ENCODE measurements around the gene KIF17.

KIF17 gene

GRCh38 chr1:20732071-20732587 lies 14.3 kb upstream of the KIF17 start:
- Histone ChIP-seq H3K4me1 (ENCODE audit: insufficient read depth, low read length) (peaks cover 26% of the 10 kb centered on the region), H3K36me3 (ENCODE audit: insufficient read depth, low read length) (no peaks in the 10 kb centered on the region), H3K27me3 (ENCODE audit: insufficient read depth, low read length) (no peaks in the 10 kb centered on the region), H2AFZ (ENCODE audit: low read depth, low read length) (peak overlapping the region; percentile 6), H3K4me3 (ENCODE audit: low read length) (peak overlapping the region; percentile 47), H3K9me3 (ENCODE audit: low read length) (no peaks in the 10 kb centered on the region)

GRCh38 chr1:20731057-20731991 lies 13.5 kb upstream of the KIF17 start:
- peak overlapping the region; percentile 47 for H3K4me3 ChIP-seq (ENCODE audit: low read length)
- H3K36me3 ChIP-seq (ENCODE audit: insufficient read depth, low read length), result no peaks in the 10 kb centered on the region
- no peaks in the 10 kb centered on the region for H3K27me3 ChIP-seq (ENCODE audit: insufficient read depth, low read length)
- peaks cover 26% of the 10 kb centered on the region for H3K4me1 ChIP-seq (ENCODE audit: insufficient read depth, low read length)
- H3K9me3 ChIP-seq (ENCODE audit: low read length), result no peaks in the 10 kb centered on the region
- peak overlapping the region; percentile 6 for H2AFZ ChIP-seq (ENCODE audit: low read depth, low read length)

GRCh38 chr1:20730690-20731056 lies 12.9 kb upstream of the KIF17 start:
- H3K27me3 ChIP-seq (ENCODE audit: insufficient read depth, low read length), result no peaks in the 10 kb centered on the region
- H3K4me1 ChIP-seq (ENCODE audit: insufficient read depth, low read length), result peaks cover 26% of the 10 kb centered on the region
- no peaks in the 10 kb centered on the region for H3K9me3 ChIP-seq (ENCODE audit: low read length)
- no peaks in the 10 kb centered on the region for H3K36me3 ChIP-seq (ENCODE audit: insufficient read depth, low read length)
- no peak overlapping the region for H3K4me3 ChIP-seq (ENCODE audit: low read length)
- no peak overlapping the region for H2AFZ ChIP-seq (ENCODE audit: low read depth, low read length)

DNA sequence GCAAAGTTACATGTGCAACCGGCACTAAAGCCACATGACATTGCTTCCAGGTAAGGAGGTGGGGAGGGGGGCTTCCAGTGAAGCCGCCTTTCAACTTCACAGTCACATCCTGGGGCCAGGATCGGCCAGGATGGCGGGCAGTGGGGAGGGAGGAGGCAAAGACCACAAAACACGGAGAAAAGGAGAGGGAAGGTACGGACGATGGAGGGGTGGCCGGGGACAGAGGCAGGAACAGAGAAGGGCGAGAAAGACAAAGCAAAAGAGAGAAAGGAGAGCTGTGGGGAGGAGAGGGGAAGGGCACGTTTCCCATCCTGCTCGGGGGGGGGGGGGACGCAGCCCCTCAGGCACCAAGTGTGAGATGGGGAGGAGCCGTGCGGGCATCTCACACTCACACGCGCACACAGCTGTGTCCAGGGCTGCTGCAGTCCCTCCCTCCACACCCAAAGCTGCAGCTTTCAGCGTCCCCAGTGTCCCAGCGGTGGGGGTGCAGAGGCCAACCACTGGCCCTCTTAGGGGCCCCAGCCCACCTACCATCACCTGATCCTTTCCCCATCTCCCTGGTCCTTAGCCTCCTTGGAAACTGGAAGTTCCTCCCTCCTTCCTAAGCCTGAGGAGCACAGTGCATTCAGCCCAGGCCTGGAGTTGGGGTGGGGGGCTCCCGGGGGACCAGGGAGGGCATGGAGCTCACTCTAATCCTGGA lies 12.3 kb upstream of the KIF17 start:
- Histone ChIP-seq H3K9me3 (ENCODE audit: low read length) (no peaks in the 10 kb centered on the region), H2AFZ (ENCODE audit: low read depth, low read length) (no peak overlapping the region), H3K27me3 (ENCODE audit: insufficient read depth, low read length) (no peaks in the 10 kb centered on the region), H3K4me1 (ENCODE audit: insufficient read depth, low read length) (peaks cover 26% of the 10 kb centered on the region), H3K36me3 (ENCODE audit: insufficient read depth, low read length) (no peaks in the 10 kb centered on the region), H3K4me3 (ENCODE audit: low read length) (no peak overlapping the region)

DNA sequence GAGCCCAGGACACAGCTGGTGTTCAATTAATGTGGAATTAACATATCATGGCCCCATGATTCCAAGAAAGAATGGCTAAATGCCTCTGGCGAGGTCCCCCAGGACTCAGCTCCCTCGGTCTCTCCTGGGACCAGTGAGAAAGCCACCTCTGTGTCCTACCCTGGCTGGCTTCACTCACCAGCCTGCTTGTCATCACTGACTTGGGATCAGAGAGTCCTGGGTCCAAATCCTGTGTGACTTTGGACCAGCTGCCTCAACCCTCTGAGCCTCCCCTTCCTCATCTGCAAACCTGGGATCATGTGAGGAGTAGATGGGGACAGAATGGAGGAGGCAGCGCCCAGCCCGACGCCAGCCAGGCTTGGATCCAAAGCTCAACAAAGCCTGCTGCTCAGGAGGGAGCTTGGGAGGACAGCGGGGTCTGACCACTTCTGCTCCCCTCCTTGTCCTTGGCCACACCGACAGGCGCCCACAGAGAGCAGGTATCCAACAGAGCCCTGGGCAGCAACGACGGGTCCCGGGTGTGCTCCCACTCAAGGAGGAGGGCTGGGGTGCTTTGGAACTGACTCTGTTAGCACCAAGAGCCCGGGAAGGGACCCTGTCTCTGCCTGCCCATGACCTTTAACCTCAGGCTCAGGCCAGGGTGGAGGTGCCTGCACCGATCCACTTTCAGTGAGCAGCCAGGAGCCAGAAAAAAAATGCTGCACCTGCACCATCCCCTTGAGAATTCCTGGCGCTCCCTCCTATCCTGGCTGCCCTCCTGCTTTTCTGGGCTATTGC lies 11.5 kb upstream of the KIF17 start:
- no peak overlapping the region for H2AFZ ChIP-seq (ENCODE audit: low read depth, low read length)
- H3K4me3 ChIP-seq (ENCODE audit: low read length), result no peak overlapping the region
- no peaks in the 10 kb centered on the region for H3K27me3 ChIP-seq (ENCODE audit: insufficient read depth, low read length)
- H3K4me1 ChIP-seq (ENCODE audit: insufficient read depth, low read length), result peaks cover 26% of the 10 kb centered on the region
- no peaks in the 10 kb centered on the region for H3K36me3 ChIP-seq (ENCODE audit: insufficient read depth, low read length)
- no peaks in the 10 kb centered on the region for H3K9me3 ChIP-seq (ENCODE audit: low read length)

DNA sequence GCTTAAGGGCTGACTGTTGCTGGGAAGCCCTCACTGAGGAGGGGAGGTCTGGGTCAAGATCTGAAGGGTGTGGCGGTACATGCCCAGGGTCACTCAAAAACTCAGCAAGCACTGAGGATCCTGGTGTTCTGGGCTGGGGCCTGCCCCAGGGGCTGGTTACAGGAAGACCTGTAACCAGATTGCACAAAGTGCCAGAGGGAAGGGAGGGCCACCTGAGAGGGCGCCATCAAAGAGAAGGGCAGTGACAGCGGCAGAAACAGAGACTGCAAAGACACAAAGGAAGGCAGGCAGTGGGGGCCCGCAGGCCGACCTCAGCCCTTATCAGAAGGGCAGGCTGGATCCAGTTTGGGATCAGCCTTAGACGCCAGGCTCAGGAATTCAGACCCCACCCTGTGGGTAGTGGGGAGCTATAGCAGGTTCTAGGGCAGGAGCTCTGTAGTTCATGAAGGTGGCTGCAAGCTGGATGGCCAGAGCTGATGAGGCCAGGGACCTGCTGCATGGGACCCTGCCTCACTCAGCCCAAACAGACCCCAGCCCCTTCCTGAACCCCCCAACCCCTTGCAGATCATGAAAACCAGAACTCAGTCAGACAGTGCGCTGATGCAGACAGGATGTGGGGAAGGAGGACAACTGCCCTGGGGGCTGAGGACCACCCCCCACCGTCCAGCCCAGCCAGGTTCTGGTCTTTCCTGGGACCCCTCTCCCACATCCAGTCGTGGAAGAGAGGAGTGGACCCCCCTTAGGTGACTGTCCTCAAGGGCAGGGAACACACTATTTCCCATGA lies 10.8 kb upstream of the KIF17 start:
- Histone ChIP-seq H3K4me1 (ENCODE audit: insufficient read depth, low read length) (peaks cover 26% of the 10 kb centered on the region), H2AFZ (ENCODE audit: low read depth, low read length) (no peak overlapping the region), H3K36me3 (ENCODE audit: insufficient read depth, low read length) (no peaks in the 10 kb centered on the region), H3K4me3 (ENCODE audit: low read length) (no peak overlapping the region), H3K9me3 (ENCODE audit: low read length) (no peaks in the 10 kb centered on the region), H3K27me3 (ENCODE audit: insufficient read depth, low read length) (no peaks in the 10 kb centered on the region)

- Histone ChIP-seq H3K4me3 (ENCODE audit: low read length) (no peak overlapping the region), H2AFZ (ENCODE audit: low read depth, low read length) (no peak overlapping the region), H3K27me3 (ENCODE audit: insufficient read depth, low read length) (no peaks in the 10 kb centered on the region), H3K36me3 (ENCODE audit: insufficient read depth, low read length) (no peaks in the 10 kb centered on the region), H3K4me1 (ENCODE audit: insufficient read depth, low read length) (peaks cover 24% of the 10 kb centered on the region), H3K9me3 (ENCODE audit: low read length) (no peaks in the 10 kb centered on the region)
These were observed 10.0 kb upstream of the KIF17 start for GRCh38 chr1:20727746-20728316.

- Histone ChIP-seq H3K27me3 (ENCODE audit: insufficient read depth, low read length) (no peaks in the 10 kb centered on the region), H3K36me3 (ENCODE audit: insufficient read depth, low read length) (no peaks in the 10 kb centered on the region), H2AFZ (ENCODE audit: low read depth, low read length) (no peak overlapping the region), H3K4me1 (ENCODE audit: insufficient read depth, low read length) (peaks cover 18% of the 10 kb centered on the region), H3K9me3 (ENCODE audit: low read length) (no peaks in the 10 kb centered on the region), H3K4me3 (ENCODE audit: low read length) (no peak overlapping the region)
These were observed 9.3 kb upstream of the KIF17 start for GRCh38 chr1:20726932-20727745.

- Histone ChIP-seq H3K36me3 (ENCODE audit: insufficient read depth, low read length) (no peaks in the 10 kb centered on the region), H3K9me3 (ENCODE audit: low read length) (no peaks in the 10 kb centered on the region), H3K4me1 (ENCODE audit: insufficient read depth, low read length) (peaks cover 16% of the 10 kb centered on the region), H3K4me3 (ENCODE audit: low read length) (no peak overlapping the region), H2AFZ (ENCODE audit: low read depth, low read length) (no peak overlapping the region), H3K27me3 (ENCODE audit: insufficient read depth, low read length) (no peaks in the 10 kb centered on the region)
These were observed 8.5 kb upstream of the KIF17 start for GRCh38 chr1:20726118-20726911.

DNA sequence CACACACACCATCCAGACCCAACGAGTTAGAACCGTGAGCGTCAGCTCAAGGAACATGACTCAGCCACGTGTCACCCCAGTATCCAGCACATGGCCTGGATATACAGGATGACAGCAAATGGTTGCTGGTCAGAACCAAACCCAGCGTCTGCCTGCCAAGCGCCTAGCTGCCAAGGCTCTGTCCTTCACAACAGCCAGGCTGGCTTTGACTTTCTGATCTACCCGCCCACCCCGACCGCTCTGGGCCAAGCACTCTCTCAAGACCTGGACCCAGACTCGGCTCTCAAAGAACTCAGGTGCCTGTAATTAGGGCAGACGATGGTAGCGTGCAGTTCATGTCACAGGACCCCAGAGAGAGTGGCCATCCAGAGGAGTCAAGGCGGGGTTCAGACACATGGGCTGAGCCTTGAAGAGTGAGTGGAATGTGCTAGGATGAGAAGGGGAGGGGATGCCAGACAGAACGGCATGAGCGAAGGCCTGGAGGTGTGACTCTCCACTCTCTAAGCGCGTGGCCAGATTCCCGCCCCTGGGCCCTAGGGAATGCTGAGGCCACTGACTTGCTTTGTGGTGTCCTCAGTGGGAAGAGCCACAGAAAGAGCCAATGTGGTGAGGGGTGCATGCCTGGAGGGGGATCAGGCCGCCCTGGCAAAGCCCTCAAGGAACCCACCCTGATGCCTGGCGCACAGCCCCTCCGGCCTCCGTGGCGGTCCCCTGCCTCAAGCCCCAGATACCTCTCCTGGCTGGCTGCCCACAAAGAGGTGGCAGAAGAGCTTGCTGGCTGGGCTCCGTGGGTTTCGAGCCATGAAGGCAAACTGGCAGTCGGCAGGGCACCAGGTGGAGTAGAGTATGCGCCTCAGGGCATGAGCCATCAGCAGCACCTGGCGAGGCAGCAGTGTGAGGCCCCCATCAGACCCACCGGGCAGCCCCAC lies 7.6 kb upstream of the KIF17 start:
- Histone ChIP-seq H3K4me1 (ENCODE audit: insufficient read depth, low read length) (peaks cover 11% of the 10 kb centered on the region), H3K9me3 (ENCODE audit: low read length) (no peaks in the 10 kb centered on the region), H2AFZ (ENCODE audit: low read depth, low read length) (no peak overlapping the region), H3K27me3 (ENCODE audit: insufficient read depth, low read length) (no peaks in the 10 kb centered on the region), H3K36me3 (ENCODE audit: insufficient read depth, low read length) (no peaks in the 10 kb centered on the region), H3K4me3 (ENCODE audit: low read length) (no peak overlapping the region)

Measured in neuron (in vitro differentiated cells).